Skin of body (tissue), 2 donors: ENCODE data around the gene GRIP1. TPM values are rescaled to one million over a fixed set of nuclear protein-coding genes. Genes with fewer than 3 reads are reported as not detected.

ENCODE experiments used
- DNase-seq: peaks from one replicate; lab custom pipeline; 2025; lab: John Stamatoyannopoulos, UW
- total RNA-seq: library from RNA; depleted of rRNA; stranded (reverse); fragments of >200 nt; gene quantifications from one replicate; pipeline ENCODE4 v1.2.3, GENCODE V29; 2014

The GRIP1 gene
- total RNA-seq, 1 donor from 2014 or later, result 6.4 TPM

DNA sequence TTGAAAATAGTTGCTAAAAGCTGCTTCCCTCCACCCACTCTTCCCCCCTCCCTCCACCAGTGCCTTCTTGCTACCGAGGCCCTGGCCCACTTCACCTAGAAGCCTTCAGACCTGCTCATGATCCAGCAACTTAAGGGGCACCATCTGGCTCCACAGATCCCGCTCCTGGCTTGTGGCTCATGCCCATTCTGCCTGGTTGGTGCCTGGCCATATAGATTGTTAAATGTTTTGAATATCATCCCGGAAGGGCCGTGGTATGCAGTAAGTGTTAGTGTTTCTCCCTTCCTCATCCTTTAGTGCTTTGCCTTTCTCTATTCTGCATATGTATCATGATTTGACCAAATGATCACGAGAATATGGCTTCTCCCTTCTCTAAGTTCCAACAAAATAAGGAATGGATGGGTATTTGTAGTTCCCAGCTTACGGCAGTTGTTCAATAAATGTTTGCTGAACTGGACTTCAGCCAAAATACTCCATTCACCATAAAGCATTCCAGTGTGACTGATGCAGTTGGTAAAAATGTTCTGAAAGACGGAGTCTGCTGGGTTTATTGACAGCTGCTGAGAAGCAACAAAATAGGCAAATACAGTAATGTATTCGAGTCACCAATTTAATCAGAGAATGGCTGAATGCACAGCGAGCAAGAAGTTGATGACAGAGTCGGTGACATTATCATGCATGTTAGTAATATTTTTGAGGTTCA lies 30.7 kb downstream of the GRIP1 start:
- DNase-seq, result no peak

DNA sequence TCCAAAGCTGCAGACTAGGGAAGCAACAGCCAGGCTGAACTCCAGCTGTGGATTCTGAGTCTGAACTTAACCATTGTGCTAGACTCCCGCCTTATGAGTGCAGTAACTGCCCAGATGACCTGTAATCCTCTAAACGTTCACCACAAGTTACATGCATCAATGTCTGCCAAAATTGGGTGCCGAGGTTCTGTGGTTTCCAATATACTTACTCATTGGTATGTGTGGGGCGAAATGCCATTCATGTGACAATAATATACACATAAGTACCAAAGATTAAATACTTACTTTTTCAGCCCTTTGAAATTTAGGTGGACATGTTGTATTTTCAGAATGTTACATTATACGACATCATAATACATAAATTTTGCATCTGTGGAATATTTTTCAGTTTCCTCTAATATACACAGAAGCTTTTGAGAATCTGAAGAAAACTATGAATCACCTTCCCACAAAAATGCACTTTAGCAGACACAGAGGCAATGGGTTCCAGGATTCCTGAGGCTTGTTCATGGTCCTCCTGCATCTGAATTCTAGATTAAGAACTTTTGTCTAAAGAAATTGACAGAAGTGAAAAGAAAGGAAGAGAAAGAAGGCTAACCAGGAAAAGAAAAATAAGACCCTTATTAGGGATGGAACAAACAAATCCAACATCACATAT lies 31.7 kb downstream of the GRIP1 start:
- DNase-seq, result no peak

DNA sequence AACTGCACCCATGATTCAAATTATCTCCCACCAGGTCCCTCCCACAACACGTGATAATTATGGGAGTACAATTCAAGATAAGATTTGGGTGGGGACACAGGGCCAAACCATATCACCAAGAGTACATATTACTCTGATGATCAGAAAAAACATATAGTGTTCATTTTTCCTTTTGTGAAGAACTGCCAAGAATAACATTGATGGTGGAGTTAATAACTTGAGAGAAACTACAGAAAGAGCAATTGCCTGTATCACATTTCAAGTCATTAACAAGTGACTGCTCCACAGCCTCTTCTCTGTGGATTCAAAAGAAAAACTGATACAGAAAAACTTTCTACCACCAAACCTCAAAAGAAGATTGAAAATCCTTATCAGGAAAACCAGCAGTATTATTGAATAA lies 34.7 kb downstream of the GRIP1 start:
- DNase-seq, result no peak

DNA sequence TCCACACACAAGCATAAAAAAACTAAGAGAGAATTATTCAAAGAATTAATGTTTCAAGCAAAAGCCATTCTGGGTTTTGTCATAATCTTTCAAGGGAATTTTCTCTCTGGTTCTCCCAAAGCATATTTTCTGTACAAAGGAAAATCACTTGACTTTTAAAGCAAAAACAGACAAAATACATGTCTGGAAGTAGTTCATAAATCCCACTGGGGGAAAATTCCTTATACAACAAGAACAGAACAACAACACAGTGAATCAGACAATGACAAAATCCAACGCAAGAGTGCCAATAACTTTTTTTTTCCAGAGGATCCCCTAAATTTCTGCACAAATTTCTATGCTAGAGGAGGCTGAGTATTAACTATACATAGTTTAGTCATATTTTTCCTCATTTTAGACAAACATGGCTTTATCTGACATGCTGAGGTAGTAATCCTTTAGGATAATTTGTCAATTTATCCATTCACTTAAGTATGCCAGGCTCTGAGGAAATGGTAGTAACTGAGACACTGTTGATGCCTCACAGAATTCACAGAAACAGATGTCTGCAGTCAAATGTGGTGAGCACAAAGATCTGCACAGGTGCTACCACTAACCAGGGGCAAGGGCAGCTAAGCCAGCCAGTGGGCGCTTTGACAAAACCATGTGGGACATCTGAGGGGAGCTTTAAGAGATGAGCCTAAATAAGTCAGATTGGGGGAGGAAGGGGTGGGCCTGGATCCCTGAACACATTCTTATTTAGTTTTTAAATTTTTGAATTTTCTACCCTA lies 38.0 kb downstream of the GRIP1 start:
- DNase-seq, result peak; percentile 10

DNA sequence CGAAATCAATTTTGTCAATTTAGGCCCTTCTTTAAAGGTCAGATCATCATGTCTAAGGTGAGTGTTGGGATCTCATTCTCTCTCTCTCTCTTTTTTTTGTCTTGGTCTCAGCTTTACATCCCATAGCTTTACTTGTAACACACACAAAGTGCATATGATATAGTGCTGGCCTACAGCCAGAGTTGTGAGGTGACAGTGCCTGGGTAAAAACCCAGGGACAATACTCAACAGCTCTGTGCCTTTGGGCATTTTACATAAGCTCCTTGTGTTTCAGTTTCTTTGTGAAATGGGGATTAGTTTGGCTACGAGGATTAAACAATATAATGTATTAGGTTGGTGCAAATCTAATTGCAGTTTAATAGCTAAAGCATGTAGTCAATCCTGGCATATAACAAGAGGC lies 40.2 kb downstream of the GRIP1 start:
- no peak for DNase-seq

DNA sequence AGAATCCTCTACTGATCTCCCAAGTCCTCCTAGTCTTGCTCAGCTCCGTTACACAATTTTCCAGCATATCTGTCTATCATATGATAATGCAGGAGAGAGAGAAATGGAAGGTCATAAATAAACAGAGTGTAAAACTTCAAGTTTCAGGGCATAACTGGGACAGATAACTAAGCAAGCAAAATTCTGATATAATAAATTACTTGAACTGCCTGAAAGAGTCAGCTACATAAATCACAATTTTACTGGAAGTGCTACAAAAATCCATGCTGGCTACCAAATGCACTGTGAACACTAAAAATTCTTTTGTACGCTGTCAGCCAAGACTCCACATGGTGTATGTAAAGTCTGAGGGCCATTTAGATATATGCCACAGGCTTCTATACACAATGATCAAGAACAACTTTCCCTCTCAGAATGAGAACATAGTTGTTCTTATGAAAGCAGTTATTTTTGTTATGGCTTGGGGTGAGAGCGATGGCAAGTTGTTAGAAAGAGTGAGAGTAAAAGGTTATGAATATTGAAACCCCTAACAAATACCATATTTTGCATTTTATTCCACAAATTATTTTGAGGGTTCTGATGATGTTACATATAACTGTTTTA lies 41.1 kb downstream of the GRIP1 start:
- DNase-seq, result peak; percentile 68

DNA sequence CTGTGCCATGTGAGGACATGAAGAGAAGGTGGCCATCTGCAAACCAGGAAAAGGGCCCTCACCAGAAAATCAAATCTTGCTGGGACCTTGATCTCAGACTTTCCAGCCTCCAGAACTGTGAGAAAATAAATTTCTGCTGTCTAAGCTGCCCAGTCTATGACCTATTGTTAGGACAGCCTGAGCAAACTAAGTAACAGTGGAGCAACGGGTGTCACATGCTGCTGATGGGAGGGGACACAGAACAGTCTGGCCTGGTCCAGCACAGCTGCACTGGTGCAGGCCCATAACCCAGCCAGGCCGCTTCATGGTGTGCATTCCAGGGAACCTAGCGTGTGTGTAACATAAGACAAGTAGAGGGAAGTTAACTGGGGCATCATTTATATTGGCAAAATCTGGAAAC lies 42.1 kb downstream of the GRIP1 start:
- no peak for DNase-seq

DNA sequence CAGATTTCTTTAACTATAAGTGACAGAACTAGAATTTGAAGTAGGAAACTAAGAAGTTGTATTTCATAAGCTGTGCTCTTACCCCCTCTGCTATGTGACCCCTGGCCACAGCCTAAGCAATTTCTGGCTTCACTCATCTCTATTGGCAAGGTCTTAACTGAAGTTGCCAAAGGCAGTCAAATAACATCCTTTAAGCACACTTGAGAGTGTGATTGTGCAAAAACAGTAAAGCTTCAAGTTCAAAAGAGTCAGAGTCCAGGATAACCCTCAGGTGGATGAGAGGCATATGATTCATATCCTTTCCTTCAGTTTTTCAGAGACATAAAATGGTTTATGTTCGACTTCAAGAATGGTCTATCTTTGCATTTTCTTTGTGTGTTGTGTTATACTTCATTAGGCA lies 45.2 kb downstream of the GRIP1 start:
- no peak for DNase-seq

DNA sequence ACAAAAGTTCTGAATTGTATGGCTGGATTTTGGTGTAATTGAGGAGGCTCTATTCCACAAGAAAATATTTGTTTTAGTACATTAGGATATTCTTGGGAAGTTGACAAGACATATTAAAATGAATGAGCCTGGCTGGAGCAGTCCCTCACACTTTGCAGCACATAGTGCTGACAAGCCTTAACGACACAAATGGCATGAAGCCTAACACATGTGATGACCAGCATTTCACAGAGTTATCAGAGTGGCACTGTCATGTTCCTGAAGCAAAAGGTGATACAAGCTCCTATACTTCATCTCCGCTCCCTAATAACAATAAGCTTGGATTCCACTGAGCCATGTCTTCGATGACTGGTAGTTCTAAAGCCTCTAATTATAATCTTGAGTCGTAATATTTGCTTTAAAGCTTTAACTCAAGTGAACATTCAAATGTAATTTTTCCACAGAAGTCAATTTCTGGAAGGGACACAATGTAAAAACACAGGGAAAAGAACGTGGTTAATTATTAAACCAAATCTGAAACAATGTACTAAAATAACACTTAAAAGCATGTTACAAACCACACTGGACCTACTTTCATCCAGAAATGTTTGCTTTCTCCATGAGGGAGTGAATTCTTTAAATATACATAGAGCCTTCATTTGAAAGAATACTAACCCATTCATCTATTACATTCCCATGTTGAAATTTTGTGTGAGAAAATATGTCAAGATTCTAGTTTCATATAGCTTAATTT lies 49.6 kb downstream of the GRIP1 start:
- DNase-seq, result no peak

DNA sequence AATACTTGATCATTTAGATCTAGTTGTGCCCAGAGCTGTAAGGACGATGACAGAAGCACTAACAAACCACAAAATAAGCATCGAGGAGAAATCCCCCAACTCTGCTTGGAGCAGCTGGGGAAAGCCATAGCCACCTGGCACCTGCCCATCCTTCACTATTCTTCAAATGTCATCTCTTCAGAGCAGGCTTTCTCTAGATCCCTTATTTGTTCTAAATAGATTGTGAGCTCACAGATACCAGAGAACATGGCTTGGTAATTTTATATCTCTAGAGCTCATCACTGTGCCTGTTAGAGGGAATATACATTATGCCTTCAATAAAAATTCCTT lies 50.9 kb downstream of the GRIP1 start:
- no peak for DNase-seq

DNA sequence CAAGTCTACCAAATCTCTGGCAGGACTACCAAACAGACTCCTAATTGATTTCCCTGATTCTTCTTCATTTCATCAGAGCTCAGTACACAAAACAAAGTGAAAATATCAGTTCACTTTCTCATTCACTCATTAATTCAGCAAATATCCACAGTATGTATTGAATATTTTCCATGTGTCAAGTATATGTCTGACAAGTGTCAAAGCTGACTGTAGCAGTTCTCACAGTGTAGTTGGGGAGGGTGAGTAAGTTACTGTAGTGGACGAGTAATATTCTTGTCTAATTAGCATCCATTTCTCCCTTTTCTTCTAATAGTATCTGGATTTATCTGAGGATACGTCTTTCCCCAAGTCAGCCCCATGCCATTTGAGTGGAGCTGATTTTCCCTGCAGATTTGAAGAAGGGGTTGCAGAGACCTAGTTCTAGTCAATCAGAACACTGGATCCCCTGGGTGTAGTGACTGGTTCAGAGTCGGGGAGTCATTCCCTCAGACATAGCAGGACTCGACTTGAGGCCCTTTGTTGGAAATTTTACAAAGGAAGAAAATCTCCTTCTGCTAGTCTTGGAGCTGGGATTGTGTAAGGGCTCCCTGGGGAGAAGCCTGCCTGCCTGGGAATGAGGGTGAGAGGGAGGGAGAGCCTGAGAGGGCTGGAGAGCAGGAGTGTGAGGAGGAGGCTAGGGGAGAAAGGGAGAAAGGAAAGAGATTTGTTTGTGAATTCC lies 51.4 kb downstream of the GRIP1 start:
- no peak for DNase-seq

DNA sequence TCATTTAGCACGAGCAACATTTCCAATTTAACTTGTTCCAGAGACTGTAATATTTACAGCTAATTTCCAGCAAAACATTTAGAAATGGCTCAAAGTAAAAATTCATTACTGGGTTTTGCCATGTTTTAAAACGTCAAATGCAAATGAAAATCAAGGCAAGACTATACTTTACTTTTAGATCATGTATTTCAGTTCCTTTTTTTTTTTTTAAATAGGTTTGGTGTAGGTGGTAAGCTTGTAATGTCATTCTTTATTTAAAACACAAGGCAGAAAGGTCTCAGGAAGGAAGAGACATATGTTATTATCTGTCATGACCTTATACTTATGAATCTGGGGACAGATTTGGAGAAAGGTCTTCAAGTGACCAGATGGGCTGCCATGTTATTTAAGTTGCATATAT lies 54.1 kb downstream of the GRIP1 start:
- no peak for DNase-seq

DNA sequence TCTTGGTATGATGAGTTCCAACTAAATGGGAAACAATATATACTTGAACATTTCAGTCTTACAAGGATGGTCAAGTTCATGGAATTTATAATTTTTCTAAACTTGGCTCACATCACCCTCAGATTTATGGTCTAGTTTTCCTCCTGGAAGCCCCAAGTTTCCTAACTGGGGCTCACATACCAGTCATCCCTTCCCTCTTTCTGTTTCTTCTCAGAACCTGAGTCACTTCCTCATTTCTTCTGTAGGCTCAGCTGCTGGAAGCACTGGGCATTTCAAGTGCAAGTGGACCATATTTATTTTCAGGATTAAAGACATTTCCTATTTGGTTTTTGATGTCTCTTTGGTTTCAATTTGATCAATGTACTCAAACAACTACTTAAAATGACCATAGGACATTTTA lies 55.4 kb downstream of the GRIP1 start:
- no peak for DNase-seq

DNA sequence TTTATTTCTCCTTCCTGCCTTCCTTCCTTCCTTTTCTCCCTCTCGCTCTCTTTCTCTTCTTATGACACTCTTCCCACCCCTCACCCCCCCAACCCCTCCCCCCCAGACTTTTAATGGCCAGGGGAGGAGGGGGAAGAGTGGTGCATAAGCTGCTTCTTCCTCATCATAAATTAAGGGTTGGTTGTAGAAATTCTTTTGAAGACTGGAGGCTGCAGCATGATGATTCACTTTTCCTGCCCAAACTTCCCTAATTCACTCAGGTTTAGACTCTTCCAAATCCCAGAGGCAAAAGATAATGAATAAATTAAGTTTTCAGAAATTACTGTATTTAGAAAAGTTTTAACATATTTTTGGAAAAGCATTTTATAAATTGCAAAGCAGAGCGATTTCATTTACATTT lies 58.2 kb downstream of the GRIP1 start:
- DNase-seq, result no peak

DNA sequence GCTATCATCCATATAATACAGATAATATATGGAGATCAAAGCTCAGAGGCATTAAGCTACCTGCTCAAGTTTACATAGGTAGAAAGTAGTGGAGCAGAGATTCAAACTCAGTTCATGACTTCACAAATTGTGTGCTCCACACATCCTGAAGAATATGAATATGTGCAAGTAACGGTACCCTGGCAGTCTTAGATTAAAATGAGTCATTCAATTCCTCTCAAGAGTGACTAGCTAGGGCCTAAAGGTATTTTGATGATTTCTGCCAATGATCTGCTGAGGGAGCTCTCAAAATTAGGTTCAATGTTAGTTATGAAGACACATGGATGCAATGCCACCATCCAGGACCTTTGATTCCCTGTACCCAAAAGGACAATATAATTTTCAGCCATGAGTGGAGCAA lies 58.9 kb downstream of the GRIP1 start:
- DNase-seq, result no peak

DNA sequence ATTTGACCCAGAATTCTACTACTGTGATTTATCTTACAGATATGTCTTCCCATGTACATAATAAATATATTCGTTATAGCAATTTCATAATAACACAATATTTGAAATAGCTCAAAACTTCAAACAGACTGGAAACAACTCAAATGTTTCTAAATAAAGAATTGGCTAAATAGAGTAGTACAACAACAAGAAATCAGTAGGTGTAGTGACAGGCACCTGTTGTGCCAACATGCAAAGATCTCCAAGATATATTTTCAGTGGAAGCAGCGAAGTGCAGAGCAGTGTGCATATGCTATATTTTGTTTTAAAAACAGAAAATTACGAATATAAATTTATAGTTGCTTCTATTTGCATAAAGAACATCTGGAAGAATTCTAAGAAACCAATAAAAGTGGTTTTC lies 60.9 kb downstream of the GRIP1 start:
- DNase-seq, result no peak

DNA sequence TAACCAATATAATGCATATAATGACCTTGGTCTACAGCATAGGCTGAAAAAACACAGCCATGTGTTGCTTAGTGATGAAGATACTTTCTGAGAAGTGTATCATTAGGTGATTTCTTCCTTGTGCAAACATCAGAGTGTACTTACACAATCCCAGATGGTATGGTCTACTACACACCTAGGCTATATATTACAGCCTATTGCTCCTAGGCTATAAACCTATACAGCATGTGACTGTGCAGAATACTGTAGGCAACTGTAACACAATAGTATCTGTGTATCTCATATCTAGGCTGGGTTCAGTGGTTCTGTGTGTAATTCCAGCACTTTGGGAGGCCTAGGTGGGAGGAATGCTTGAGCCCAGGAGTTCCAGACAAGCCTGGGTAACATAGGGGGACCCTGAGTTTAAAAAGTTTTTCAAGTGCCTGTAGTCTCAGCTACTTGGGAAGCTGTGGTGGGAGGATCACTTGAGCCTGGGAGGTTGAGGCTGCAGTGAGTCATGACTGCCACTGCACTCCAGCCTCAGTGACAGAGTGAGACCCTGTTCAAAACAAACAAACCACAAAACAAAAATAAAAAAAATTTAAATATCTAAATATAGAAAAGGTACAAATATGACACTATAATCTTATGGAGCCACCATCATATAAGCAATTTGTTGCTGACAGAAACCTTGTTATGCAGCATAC lies 66.6 kb downstream of the GRIP1 start:
- no peak for DNase-seq

DNA sequence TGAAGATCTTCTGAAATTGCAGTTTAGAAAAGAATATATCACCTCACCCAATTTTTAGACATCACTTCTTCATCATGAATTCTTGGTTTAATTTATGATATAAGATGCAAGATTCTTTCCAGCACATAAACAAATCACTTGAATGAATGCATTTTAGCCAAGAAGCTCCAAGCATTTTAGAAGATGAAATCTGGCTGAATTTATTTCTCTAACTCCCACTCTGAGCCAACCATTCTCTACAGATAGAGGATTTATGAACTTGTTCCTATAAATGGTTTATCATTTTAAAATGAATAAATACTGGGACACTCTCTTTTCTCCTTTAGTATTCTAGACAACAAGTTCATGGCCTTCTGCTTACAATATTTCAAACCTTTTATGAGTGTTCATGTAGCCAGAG lies 71.7 kb downstream of the GRIP1 start:
- DNase-seq, result peak; percentile 29

DNA sequence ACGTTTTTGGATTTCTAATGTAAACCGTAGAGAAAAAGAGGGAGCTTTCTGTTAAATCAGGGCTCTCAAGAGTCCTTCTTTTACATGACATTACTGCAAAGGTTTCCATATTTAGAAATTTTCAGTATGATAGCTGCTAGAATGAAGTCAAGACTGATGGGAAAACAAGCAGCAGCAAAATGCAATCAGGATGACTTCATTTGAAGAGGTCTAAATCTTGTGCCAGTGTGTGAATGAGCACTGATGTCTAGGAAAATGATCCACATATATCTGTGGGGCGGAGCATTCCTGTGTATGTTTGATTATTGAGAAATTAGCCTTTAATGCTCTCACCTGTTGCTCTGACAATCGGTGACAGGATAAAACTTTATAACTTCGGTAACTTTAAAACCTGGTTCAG lies 73.6 kb downstream of the GRIP1 start:
- no peak for DNase-seq

DNA sequence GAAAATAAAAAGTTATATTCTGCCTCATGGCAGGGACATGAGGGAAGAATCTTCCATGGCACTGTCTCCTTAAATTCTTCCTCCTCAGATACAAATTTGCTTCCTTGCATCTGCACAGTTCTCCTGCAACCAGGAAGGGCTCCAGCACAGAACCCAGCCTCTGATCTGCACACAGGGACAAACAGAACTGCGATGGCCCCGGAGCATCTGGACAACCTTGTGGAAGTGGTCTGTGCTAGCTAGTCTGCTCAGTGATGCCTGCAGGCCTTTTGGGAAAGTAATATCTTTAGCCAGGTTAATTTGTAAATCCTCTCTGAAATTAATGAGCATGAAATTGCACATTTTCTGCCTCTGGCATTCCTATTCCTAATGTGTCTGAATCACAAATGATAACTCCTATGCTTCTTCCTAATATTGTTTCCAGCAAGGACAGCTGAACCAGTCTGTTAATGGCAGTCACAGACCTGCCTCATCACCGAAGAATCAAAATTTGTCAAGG lies 74.8 kb downstream of the GRIP1 start:
- no peak for DNase-seq
